ENCODE measurements around the gene ZNF500. TPM values are rescaled to one million over a fixed set of nuclear protein-coding genes. Genes with fewer than 3 reads are reported as not detected.
A peak's percentile ranks its signal among the peaks of the same experiment; 100 is the strongest.

ZNF500 gene
- total and polyA plus RNA-seq, 2 donors from 2014 or later = 4.9 to 18.3 TPM

DNA sequence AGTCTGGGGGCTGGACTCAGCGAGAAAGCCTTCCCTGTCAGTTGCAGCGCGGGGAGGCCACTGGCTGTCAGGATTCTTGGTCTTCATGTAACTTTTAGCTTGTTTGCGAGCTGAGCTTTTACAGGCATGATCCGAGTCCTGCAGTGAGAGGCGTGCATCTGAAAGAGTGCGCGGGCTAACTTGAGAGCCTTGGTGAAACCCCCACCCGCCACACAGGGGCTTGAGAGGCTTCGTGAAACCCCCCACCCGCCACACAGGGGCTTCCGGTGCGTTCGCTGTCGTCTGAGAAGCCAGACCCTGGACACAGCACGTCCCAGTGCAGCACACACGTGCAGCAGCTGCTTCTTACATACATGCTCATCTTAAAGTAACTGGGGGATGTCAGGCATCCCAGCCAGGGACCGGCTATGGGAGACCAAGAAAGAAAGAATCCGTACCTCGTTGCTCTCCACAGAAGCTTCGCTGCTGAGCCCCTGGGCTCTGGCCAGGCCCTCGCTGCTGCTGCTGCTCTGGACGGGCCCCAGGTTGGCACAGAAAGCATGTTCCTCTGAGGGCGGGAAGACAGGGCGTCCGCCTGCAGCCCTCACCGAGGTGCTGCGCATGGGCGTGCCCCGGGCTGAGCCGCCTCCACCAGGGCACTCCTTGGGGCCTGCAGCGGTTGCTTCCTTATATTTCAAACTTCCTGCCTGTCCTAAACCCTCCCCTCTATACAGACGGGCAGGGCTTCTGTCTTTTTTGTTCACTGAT lies 65.8 kb downstream of the ZNF500 start:
- Histone ChIP-seq H3K27ac (ENCODE audit: low read depth in 2 of 2, low read length in 2 of 2) (no peak overlapping the region), H3K9me3 (ENCODE audit: control insufficient read depth in 2 of 3, insufficient read depth in 1 of 3, low read length in 3 of 3) (no peaks in the 10 kb centered on the region), H3K4me3 (ENCODE audit: low read length in 3 of 3) (no peak overlapping the region), H3K36me3 (ENCODE audit: control insufficient read depth in 2 of 3, insufficient read depth in 3 of 3, low read length in 3 of 3) (peaks cover 3 to 22% (median 10%) of the 10 kb centered on the region in 3 donors), H3K4me1 (ENCODE audit: control insufficient read depth in 2 of 3, insufficient read depth in 2 of 3, low read depth in 1 of 3, low read length in 3 of 3) (peaks cover 0 to 35% (median 32%) of the 10 kb centered on the region in 3 donors), H3K27me3 (ENCODE audit: control insufficient read depth, insufficient read depth, low read length) (no peaks in the 10 kb centered on the region), H3K9ac (ENCODE audit: low read length in 3 of 3) (no peak overlapping the region)
- DNase-seq (peak in 1 of 5 donors; percentile 62), FAIRE-seq (no peak)
- intact Hi-C loops (cut with DNase I) = no loop called here
- TF ChIP-seq, protein P1, sequence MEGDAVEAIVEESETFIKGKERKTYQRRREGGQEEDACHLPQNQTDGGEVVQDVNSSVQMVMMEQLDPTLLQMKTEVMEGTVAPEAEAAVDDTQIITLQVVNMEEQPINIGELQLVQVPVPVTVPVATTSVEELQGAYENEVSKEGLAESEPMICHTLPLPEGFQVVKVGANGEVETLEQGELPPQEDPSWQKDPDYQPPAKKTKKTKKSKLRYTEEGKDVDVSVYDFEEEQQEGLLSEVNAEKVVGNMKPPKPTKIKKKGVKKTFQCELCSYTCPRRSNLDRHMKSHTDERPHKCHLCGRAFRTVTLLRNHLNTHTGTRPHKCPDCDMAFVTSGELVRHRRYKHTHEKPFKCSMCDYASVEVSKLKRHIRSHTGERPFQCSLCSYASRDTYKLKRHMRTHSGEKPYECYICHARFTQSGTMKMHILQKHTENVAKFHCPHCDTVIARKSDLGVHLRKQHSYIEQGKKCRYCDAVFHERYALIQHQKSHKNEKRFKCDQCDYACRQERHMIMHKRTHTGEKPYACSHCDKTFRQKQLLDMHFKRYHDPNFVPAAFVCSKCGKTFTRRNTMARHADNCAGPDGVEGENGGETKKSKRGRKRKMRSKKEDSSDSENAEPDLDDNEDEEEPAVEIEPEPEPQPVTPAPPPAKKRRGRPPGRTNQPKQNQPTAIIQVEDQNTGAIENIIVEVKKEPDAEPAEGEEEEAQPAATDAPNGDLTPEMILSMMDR (IDR thresholded peaks at IDR 0.05; ENCODE audit: borderline replicate concordance, extremely low read depth, insufficient read depth) = no peak

DNA sequence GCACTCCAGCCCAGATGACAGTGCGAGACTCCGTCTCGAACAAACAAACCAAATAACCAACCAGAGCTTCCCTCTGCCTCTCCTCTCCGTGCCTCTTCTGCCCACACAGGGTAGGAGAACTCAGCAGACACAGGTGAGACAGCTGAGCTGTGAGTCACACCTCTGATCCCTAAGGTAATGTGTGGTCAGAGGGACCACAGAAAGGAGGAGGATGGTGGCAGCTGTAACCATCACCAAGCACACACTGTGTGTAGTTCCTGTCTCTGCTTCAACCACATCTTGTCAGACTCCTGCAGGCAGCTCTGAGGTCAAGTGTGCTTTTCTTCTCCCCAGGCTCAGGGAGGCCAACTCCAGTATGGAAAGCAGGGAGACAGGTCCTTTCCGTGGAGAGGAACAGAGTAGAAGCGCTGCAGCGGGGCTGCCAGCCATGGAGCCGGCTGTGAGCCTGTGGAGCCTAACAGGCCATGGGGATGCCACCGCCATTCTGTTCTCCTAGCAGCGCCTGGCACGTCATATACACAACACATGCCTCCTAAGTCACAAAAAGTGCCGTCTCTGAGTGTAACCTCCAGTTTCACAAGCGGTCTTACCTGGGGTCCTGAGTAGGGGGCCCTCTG lies 66.5 kb downstream of the ZNF500 start:
- Histone ChIP-seq H3K9me3 (ENCODE audit: control insufficient read depth in 2 of 3, insufficient read depth in 1 of 3, low read length in 3 of 3) (no peaks in the 10 kb centered on the region), H3K36me3 (ENCODE audit: control insufficient read depth in 2 of 3, insufficient read depth in 3 of 3, low read length in 3 of 3) (peaks cover 3 to 29% (median 16%) of the 10 kb centered on the region in 3 donors), H3K27ac (ENCODE audit: low read depth in 2 of 2, low read length in 2 of 2) (no peak overlapping the region), H3K4me1 (ENCODE audit: control insufficient read depth in 2 of 3, insufficient read depth in 2 of 3, low read depth in 1 of 3, low read length in 3 of 3) (peaks cover 0 to 38% (median 37%) of the 10 kb centered on the region in 3 donors), H3K4me3 (ENCODE audit: low read length in 3 of 3) (no peak overlapping the region), H3K27me3 (ENCODE audit: control insufficient read depth, insufficient read depth, low read length) (no peaks in the 10 kb centered on the region), H3K9ac (ENCODE audit: low read length in 3 of 3) (no peak overlapping the region)
- FAIRE-seq (no peak), DNase-seq (peak in 1 of 5 donors; percentile 9)
- TF ChIP-seq, protein P1 (IDR thresholded peaks at IDR 0.05; ENCODE audit: borderline replicate concordance, extremely low read depth, insufficient read depth) = no peak
- intact Hi-C loops (cut with DNase I) = no loop called here

DNA sequence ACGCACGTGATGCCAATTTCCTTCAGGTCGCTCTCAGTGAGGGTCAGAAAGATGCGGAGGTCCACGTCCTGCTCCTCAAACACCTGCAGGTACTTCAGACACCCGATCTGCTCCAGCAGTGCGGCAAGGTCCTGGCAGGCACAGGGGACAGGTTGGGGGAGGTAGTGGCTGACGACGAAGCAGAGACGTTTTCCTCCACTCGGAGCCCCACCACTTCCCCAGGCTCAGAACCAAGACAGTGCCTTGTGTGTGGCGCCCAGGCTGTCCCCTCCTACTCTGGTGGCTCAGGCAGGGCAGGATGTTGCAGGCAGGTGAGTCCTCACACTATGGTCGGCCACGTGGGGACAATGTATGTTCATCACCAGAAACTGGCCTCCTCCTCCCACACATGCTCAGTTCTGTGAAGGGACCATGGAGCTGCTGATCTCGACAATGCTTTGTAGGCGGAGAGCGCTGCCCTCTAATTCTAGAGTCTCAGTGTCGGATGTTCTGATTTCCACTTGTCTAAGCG lies 67.9 kb downstream of the ZNF500 start:
- no peak for FAIRE-seq

More for the DNA sequence above, 67.9 kb downstream of the ZNF500 start:
- Histone ChIP-seq H3K9ac (ENCODE audit: low read length in 3 of 3) (no peak overlapping the region), H3K4me3 (ENCODE audit: low read length in 3 of 3) (no peak overlapping the region), H3K27me3 (ENCODE audit: control insufficient read depth, insufficient read depth, low read length) (no peaks in the 10 kb centered on the region), H3K4me1 (ENCODE audit: control insufficient read depth in 2 of 3, insufficient read depth in 2 of 3, low read depth in 1 of 3, low read length in 3 of 3) (peaks cover 0 to 39% (median 24%) of the 10 kb centered on the region in 3 donors), H3K27ac (ENCODE audit: low read depth in 2 of 2, low read length in 2 of 2) (no peak overlapping the region), H3K9me3 (ENCODE audit: control insufficient read depth in 2 of 3, insufficient read depth in 1 of 3, low read length in 3 of 3) (no peaks in the 10 kb centered on the region), H3K36me3 (ENCODE audit: control insufficient read depth in 2 of 3, insufficient read depth in 3 of 3, low read length in 3 of 3) (peaks cover 3 to 35% (median 16%) of the 10 kb centered on the region in 3 donors)
- peak in 1 of 5 donors; percentile 47 for DNase-seq
- intact Hi-C loops (cut with DNase I) = no loop called here
- TF ChIP-seq, protein P1 (IDR thresholded peaks at IDR 0.05; ENCODE audit: borderline replicate concordance, extremely low read depth, insufficient read depth) = no peak
